GM18870 (cell line): ENCODE results near the gene FAM53B.

Experiments
- ATAC-seq: cut with Tn5 transposase; IDR thresholded peaks from one replicate; pipeline ENCODE4 v1.9.1; 2021; ENCODE audit warnings: moderate library complexity; ENCODE audit not compliant: unreplicated experiment

FAM53B gene

DNA sequence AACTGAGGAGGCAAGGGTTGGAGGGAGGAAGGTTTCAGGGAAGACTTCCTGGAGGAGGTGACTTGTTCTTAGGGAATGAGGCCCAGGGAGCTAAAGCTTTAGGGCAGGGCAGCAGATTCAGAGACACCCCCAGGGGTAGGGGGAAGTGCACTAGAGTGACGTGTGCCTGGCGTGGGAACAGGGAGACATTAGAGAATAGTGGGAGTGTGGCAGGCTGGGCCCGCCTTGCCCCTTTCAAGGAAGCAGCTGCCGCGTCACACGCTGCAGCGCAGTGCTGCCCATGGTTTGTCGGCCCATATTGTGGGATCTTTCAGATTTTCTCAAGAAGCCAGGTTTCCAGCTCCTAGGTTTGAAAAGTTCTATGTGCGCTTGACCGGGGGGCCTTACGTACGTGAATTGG is 143.2 kb downstream of the FAM53B start:
- ATAC-seq = no peak

DNA sequence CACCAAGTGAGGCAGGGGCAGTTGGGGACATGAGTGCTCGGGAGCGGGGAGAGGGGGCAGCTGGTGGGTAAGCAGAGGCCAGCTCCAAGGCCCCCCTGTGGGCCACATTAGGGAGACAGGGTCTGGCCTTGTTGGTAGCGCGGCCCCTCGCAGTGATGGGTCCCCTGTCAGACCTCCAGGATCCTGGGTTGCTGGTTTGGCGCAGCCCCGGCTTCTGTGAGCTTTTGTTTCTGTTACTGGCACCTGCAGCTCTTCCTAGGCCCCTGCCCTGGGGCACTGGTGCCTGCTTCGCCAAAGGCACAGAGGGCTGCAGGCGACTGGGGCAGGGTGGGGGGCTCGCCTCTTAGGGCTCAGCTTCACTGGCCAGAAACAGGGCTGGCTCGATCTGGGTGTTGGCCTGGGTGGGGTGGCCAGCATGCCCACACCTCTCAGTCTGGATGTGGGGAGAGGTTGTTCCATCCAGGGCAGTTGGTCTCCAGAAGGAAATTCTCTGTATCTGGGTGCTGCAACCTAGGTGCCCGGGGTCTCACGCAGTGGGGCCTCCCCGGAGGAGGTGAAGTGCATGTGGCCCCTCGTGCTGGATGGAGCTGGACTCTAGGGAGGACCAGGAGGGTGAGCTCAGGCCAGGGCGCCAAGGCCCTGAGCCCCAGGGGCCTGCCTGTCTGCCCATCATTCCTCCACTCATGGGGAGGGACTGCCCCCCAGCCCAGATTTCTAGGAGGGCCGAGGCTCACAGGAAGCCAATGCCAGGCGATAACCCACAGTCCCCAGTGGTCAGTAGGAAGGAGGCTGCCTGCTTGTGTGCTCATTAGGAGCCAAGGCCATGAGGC is 143.9 kb downstream of the FAM53B start:
- ATAC-seq = no peak

DNA sequence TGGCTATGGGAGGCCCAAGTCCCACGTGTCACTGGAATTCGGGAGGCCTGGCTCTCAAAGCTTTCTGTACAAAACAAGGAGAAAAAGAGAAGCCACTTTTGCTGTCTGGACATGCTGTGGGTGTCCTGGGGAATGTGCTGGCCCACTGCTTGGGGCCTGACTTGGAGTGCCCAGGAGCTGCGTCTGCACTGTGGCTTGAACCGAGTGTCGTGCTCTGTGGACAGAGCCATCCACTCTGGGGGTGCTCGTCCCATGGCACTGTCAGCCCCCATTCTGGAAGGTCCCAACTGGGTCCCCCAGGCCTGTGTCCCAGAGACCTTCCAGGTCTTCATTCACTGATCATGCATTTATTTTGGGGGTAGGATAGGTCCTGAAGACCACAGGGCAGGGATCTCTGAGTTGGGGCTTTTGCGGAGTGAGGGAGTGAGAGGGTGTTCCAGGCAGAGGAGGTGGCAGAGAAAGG is 144.6 kb downstream of the FAM53B start:
- no peak for ATAC-seq

DNA sequence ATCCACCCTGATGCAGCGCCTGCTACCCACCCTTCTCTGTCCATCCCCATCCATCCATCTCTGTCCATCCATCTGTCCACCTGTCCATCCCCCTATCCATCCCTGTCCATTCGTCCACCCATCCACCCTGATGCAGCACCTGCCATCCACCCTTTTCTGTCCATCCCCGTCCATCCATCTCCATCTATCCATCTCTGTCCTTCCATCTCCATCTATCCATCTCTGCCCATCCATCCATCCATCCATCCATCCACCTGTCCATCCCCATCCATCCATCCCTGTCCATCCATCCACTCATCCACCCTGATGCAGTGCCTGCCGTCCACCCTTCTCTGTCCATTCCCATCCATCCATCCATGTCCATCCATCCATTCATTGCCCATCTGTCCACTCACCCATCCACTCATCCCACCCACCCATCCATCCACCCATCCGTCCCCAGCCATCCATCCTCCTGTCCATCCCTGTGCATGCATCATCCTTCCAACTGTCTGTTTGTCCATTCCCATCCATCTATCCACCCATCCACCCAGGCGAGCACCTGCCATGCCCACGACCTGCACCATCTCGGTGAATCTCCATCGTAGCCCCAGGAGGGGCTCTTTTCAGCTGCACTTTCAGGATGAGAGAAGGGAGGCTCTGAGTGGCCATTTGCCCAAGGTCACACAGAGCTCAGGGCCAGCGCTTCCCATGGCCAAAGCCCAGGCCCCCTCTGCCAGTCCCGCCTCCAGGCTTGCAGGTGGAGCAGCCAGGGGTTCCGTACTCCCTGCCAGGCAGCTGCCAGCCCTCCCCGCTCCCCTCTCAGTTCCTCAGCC is 145.2 kb downstream of the FAM53B start:
- no peak for ATAC-seq

DNA sequence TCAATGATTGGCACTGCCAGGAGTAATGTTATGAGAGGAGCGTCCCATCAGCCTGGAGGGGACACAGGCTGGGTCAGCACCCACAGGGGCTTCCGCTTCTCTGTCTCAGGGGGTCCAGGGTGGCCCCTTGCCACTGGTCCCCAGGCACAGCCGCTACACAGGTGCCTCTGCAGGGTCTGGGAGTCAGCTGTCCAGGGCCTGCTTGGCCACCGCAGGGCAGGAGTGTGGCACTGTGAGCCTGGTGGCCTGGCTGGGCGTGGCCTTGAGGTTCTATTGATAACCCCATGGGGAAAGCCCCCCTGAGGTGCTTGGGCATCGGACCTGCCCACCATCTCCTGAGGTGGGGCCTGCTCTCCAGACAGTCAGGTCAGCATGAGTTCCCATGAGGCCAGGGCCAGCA is 146.0 kb downstream of the FAM53B start:
- no peak for ATAC-seq

DNA sequence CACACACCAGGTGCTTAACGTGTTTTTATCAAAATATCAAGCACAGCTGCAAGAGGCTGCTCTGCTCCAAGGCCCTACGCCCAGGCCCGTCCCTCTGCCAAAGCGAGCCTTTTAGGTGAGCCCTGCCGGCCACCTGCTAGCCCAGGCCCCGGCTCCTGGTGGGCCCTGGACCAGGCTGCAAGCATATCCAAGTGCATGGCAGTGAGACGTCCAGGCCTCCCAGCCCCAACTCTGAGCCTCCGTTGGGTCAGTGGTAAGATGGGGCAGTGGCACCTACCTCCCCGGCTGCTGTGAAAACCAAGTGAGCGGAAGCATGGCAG is 146.4 kb downstream of the FAM53B start:
- no peak for ATAC-seq

DNA sequence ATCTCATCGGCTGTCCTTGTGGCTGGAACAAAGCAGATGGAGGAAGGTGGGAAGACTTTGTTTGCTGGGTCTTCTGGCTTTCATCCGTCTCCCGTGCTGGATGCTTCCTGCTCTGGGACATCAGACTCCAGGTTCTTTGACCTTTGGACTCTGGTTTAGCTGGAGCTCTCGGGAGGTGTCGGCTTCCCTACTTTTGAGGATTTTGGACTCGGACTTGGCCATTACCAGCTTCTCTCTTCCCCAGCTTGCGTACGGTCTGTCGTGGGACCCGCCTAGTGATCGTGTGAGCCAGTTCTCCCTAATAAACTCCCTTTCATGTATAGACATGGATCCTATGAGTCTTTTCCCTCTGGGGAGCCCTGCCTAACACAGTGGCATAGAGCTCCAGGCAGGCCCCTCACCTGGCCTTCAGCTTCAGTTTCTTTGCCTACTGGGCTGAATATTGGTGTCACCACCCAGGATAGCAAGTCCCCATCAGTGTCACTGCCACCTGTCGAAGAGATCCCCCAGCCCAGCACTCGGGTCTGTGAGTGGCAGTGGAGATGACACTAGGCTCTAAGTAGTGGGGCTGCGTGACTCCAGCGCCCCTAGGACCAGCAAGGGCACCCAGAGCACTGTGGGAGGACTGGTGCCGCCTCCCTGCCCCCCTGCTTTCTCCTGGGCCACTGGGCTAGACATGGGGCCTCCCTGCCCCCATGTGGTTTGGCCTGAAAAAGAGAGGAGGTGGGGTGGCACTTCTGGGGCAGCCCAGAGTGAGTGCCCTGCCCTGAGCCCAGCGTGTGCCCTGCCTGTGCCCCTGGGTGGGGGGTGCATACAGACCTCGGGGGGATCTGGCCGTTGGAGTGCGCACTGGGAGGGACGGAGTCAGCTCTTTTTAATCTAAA is 147.0 kb downstream of the FAM53B start:
- ATAC-seq = no peak

DNA sequence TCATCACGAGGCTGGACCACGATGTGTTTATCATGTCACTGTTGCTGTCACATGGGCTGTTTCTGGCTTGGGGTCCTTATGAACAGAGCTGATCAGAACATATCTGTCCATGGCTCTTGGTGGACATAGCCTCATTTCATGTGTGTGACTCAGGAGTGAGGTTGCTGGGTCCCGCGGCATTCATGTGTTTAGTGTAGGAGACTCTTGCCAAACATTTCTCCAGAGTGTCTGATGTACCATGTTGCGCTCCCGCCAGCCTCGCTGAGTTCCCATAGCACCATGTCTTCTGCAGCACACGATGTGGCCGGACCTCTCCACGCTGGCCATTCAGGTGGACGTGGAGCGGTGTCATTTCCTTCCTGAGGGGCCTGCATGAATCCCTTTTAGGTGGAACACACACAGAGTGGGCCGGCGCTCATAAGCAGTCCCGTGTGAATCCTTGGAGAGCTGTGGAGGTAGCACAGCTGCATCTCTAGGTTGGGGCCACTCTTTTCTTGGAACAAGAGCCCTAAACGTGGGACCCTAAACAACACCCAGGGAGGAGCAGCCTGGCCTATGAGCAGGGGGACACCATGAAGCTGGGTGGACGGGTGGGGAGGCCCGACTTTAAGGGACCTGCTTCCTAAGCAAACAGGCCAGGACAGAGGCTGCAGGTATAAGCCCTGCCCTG is 147.9 kb downstream of the FAM53B start:
- no peak for ATAC-seq

DNA sequence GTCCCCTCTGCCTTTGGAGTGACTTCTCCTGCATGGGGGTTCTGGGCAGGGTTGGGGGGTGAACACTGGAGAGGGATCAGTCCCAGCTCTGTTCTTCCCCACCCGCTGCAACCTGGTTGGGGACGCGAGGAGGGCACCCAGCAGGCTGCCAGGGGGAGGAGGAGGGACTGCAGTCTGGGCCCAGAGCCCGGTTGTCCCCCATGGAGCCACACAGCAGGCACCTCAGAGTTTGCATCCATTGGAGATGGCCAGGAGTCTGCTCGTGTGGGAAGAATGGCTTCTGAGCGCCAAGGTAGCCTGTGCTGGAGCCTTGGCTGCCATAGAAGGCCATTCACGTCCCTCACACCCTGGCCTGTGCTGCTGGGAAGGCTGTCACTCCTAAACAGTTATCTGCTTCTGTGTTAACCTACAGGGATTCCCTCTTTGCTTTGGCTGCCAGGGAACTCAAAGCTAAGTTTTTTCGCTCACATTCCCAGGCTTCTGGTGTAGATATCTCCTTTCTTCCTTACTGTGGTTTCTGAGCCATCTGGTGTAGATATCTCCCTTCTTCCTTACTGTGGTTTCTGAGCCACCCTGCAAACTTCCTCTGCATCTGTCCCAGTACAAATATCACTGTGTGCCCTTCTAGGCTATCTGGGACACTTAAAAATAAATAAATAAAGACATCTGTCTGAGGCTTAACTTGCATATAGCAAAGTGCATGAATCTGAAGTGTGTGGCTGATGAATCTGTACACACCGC is 148.9 kb downstream of the FAM53B start:
- no peak for ATAC-seq

DNA sequence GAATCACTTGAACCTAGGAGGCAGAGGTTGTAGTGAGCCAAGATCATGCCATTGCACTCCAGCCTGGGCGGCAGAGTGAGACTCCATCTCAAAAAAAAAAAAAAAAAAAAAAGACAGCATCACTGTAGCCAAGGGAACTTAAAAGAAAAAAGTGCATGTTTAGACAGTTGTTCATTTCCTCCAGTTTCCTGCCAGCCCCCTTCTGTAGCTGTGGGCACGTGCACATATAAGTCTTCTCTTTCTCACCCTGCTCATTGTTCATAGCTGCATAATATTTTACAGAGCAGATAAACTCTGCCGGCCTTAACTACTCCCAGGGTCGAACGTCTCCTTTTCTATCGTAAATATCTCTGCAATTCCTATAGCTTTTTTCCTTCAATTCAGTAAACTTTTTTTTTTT is 149.9 kb downstream of the FAM53B start:
- no peak for ATAC-seq

DNA sequence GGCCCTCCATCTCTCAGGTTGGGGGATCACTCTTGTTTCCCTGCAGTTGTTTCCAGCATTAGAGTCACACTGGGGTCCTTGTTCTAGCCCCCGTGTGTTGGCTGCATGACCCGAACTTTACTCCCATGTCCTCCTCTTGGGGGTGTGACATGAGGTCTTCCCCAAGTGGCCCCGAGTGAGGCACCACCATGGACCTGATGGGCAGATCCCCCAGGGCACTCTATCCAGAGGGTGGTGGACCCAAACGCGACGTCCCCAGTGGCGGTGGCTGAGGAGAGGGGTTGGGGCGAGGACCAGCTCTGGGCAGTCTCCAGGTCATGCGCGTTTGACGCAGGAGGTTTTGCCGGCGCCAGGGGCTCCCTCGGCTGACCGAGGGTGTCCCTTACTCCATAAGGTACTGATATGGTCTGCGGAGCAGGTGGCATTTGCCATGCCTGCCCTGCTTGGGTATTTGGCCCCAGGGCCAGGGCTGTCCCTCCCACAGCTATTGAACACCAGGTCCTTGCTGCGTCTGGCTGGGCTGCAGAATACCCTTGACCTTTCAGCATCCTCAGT is 150.7 kb downstream of the FAM53B start:
- no peak for ATAC-seq

DNA sequence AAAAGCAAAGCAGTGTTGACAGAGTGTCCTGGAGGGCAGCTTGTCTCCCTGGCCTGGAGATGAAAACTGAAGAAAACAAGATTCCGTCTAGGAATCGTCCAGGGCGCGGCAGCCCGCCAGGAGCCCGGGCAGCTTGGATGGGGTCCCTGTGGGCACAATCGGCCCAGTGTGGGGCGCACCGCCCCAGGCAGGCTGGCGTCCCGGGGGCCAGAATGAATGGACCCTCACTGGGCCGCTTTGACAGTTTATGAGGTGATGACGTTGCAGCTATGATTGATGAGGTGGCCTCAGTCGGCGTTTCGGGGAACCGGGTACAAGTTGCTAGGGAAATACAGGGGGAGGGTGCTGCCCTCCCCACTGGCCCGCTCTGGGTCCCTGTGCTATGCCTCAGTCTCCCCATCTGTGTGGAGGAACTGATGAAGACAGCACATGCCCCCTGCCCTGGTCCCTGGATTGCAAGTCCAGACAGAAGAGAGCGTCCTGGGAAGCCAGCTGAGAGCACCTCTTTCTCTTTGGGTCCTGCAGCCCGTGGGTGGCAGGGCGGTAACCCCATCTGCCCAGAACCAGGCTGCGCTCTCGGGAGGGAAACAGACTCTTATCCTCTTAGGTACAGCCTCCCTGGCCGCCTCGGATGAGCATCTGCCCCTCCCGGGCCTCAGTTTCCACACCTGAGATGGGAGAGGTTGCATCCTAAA is 151.3 kb downstream of the FAM53B start:
- ATAC-seq = no peak

DNA sequence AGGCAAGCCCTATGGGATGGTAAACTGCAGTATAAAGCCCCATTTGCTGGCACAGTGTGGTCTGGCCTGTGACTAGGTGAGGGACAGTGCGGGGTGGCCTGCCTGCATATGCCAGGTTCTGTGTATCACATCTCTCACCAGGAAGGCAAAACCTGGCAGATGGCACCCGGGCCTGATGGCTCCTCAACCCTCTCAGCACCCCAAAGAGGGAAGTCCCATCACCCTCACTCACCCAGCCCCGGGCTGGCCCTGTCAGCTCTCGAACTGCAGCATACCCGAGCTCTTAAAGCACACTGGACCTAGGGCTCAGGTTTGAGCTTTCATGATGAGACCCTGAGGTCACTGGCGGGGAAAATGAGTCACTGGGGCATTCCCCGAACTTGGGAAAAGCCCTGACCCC is 152.1 kb downstream of the FAM53B start:
- no peak for ATAC-seq

DNA sequence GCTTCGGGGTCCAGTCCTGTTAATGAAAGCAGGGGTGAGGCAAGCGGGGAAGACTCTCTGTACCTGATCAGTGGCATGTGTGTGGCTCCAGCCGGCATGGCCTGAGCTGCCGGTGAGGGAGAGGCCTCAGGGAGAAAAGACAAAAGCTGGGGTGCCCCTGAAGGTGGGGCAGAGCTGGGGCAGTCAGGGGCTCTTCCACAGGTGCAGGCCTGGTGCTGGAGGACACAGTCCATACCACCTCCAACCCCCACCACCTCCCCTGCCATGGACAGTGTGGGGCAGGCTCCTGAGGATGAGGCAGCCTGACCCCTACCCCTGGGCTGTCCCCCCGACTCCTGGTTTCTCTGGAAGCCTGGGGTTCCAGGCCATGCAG is 153.1 kb downstream of the FAM53B start:
- ATAC-seq = no peak

DNA sequence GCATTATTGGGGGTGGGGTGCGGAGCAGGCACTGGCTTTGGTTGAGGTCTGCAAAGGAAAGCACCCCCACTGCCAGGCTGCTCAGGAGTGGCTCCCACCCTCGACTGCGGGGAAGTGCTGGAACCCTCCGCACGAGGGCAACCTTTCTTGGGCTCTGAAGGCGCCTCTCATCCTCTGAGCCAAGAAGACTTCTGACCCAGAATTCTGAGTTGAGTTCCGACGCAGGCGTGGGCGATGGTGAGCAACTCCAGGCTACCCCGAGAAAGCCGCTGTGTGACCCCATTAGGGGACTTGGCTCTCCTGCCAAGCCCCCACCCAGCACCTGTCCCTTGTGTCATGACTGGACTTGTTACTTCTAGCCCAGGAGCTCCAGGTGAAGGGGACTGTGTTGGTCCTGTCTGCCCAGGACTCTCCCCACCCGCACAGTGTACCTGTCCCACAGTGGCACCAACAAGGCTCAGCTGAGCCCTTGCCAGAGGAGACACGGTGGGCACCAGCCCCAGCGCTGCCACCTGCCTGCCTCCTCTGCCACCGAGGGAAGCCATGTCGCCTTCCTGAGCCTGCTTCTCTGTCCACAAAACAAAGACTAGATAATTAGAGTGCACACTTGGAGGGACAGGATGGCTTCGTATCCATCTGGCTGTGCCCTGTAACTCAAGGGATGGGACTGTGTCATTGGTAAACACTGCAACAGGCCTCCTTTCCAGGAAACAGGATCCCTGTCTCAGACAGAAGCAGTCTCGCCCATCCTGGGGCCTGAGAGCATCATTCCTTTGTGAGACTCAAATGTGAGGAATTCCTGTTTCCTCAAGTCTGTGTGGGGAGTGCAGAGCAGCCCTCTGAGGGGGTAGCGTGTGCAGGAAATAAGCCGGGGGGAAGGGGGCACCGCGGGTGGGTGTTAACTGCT is 153.7 kb downstream of the FAM53B start:
- ATAC-seq = no peak

DNA sequence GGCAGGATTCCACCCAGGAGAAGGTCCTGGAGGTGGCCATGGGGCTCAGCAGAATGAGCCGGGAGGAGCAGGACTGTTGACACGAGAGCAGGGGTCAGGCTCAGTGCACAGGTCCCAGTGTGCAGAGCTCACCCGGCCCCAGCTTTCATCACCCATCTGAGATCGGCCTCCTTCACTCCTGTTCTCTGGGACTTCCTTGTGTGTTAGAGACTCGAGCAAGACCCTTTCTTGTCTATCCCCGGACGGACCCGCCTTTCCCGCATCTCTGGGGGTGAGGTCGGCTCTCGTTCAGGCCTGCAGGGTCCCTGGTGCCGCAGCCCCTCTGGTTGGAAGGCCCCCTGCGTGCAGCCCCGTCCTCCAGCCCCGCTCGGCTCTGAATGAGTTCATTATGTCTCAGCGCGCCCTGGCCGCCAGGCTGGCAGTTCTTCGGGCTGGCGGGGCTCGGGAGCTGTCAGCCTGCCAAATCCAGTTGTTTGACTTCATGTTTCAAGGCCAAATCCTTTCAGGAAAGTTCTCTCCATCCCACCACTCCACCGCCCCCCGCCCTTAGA is 154.6 kb downstream of the FAM53B start:
- no peak for ATAC-seq

DNA sequence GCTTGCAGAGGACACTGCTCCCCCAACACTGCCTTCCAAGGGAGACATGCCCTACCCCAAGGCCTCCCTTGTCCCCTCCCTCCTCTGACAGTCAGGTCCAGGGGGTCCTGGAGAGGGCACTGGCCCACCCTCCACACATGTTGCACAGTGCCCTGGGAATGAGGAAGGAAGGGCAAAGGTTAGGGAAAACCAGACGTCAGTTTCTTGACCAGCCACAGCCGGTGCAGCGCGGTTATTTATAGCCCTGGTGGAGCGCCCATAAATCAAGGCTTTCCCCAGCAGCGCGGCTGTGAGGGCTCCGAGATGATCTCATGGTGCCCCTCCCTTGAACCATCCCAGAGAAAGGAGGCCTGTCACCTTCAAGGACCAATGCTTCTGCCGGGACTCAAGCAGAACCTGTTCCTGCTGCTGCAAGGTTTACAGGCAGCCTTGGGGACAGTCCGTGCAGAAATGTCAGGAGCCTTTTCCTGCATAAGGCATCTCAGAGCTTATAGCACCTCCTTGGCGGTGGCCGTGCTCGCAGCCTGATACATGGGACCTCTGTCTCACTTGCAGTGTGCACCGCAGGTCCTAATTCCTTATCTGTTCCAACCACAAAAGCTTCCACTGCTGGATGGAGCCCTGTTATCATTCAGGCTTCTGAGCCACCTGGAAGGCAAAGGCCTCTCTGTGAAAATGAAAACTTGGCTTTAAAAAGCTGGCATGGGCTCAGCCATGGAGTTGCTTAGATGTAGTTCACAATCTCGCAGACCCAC is 155.3 kb downstream of the FAM53B start:
- no peak for ATAC-seq
